Forelimb muscle (tissue), 1 donor: ENCODE data around the gene PPP2R3A. TPM values are rescaled to one million over a fixed set of nuclear protein-coding genes. Genes with fewer than 3 reads are reported as not detected.
A peak's percentile ranks its signal among the peaks of the same experiment; 100 is the strongest.
"Not testable (repeated sequence)": the region's sequence is repeated elsewhere in the genome, so short reads cannot be mapped to it uniquely, and the experiment has no call there.

ENCODE experiments used
- DNase-seq: peaks from one replicate; pipeline ENCODE4 v3.0.0-alpha.2; 2013; ENCODE audit warnings: low read depth
- polyA plus RNA-seq: library from polyadenylated mRNA; unstranded; fragments of 120-200 nt; gene quantifications from one replicate; pipeline ENCODE4 v1.2.1, GENCODE V29; 2013; ENCODE audit not compliant: insufficient read length

PPP2R3A gene
- polyA plus RNA-seq, 1 donor, result 66.8 TPM

- no peak for DNase-seq
These were observed 70.8 kb downstream of the PPP2R3A start for GRCh38 chr3:136036306-136036705.

GRCh38 chr3:136038668-136039067, 73.1 kb downstream of the PPP2R3A start:
- DNase-seq, result no peak

GRCh38 chr3:136042608-136043221, 77.2 kb downstream of the PPP2R3A start:
- peak; percentile 20 for DNase-seq

GRCh38 chr3:136044980-136045745, 79.6 kb downstream of the PPP2R3A start:
- no peak for DNase-seq

- no peak for DNase-seq
These were observed 82.5 kb downstream of the PPP2R3A start for GRCh38 chr3:136048068-136048467.

GRCh38 chr3:136050250-136050649, 84.7 kb downstream of the PPP2R3A start:
- no peak for DNase-seq

GRCh38 chr3:136055491-136055890, 90.0 kb downstream of the PPP2R3A start:
- DNase-seq, result no peak

GRCh38 chr3:136067211-136067610, 101.7 kb downstream of the PPP2R3A start:
- DNase-seq, result no peak

- no peak for DNase-seq
These were observed 103.2 kb downstream of the PPP2R3A start for GRCh38 chr3:136068708-136069107.

- no peak for DNase-seq
These were observed 104.4 kb downstream of the PPP2R3A start for GRCh38 chr3:136069933-136070332.

GRCh38 chr3:136070334-136070733, 104.8 kb downstream of the PPP2R3A start:
- no peak for DNase-seq

GRCh38 chr3:136070953-136071949, 105.7 kb downstream of the PPP2R3A start:
- no peak for DNase-seq

GRCh38 chr3:136074546-136075170, 109.1 kb downstream of the PPP2R3A start:
- DNase-seq, result no peak

GRCh38 chr3:136075218-136075808, 109.8 kb downstream of the PPP2R3A start:
- peak; percentile 81 for DNase-seq

- no peak for DNase-seq
These were observed 110.3 kb downstream of the PPP2R3A start for GRCh38 chr3:136075811-136076210.

GRCh38 chr3:136078421-136079364, 113.2 kb downstream of the PPP2R3A start:
- no peak for DNase-seq

GRCh38 chr3:136083641-136084382, 118.3 kb downstream of the PPP2R3A start:
- not testable (repeated sequence) for DNase-seq

GRCh38 chr3:136085067-136085466, 119.5 kb downstream of the PPP2R3A start:
- DNase-seq, result not testable (repeated sequence)

- no peak for DNase-seq
These were observed 128.2 kb downstream of the PPP2R3A start for GRCh38 chr3:136093771-136094170.
